ENCODE measurements around the gene GXYLT2. TPM values are rescaled to one million over a fixed set of nuclear protein-coding genes. Genes with fewer than 3 reads are reported as not detected.
"Not testable (repeated sequence)": the region's sequence is repeated elsewhere in the genome, so short reads cannot be mapped to it uniquely, and the experiment has no call there.

The GXYLT2 gene
- total and polyA plus RNA-seq, 2 experiments from 2014 or later, result 2.0 to 5.8 TPM

- H3K27ac Mint-ChIP-seq; H2AFZ ChIP-seq; ATAC-seq; H3K4me3 Mint-ChIP-seq; DNase-seq (ENCODE audit: low spot score); H3K79me2 ChIP-seq (replicated peaks; ENCODE audit: insufficient read depth); H3K4me3 ChIP-seq; H3F3A ChIP-seq (replicated peaks; ENCODE audit: low read depth); H3K9me3 Mint-ChIP-seq; H3K4me2 ChIP-seq; H3K27me3 ChIP-seq (ENCODE audit: insufficient read depth); H3K27me3 Mint-ChIP-seq (ENCODE audit: insufficient read depth, low read depth, poor library complexity); H3K9me2 ChIP-seq (ENCODE audit: insufficient read depth): not testable (repeated sequence)
- peaks cover 95% of the 10 kb centered on the region for H4K20me1 ChIP-seq (replicated peaks; ENCODE audit: insufficient read depth)
- H3K36me3 ChIP-seq (ENCODE audit: insufficient read depth), result peaks cover 22% of the 10 kb centered on the region; the same call in 1 of the 2 replicates
- H3K27ac ChIP-seq (ENCODE audit: low read depth), result peak overlapping the region; percentile 34; the same call in 1 of the 2 replicates
- Mint-ChIP-seq H3K36me3 (ENCODE audit: low read depth) (peaks cover 88% of the 10 kb centered on the region), H3K4me1 (peaks cover 26% of the 10 kb centered on the region)
- peaks cover 34% of the 10 kb centered on the region for H3K4me1 ChIP-seq (ENCODE audit: insufficient read depth)
These were observed 115.2 kb downstream of the GXYLT2 start for GRCh38 chr3:73003050-73003449.

- no peak for DNase-seq (ENCODE audit: low spot score)
- H3K4me3 Mint-ChIP-seq, result no peak overlapping the region
These were observed 116.5 kb downstream of the GXYLT2 start for GRCh38 chr3:73004316-73004715.

GRCh38 chr3:73007992-73008712 is 120.3 kb downstream of the GXYLT2 start:
- Mint-ChIP-seq H3K4me1 (peaks cover 39% of the 10 kb centered on the region), H3K27ac (no peak overlapping the region), H3K27me3 (ENCODE audit: insufficient read depth, low read depth, poor library complexity) (peaks cover 5% of the 10 kb centered on the region), H3K4me3 (no peak overlapping the region), H3K9me3 (no peaks in the 10 kb centered on the region), H3K36me3 (ENCODE audit: low read depth) (peaks cover 50% of the 10 kb centered on the region)
- TF ChIP-seq REST (IDR thresholded peaks at IDR 0.05; ENCODE audit: unreplicated experiment), result no peak
- no peak overlapping the region for H3K27ac ChIP-seq (ENCODE audit: low read depth)
- no peak for DNase-seq (ENCODE audit: low spot score)
- no peak overlapping the region for H3K4me3 ChIP-seq
- no peak overlapping the region for H2AFZ ChIP-seq
- H3K27me3 ChIP-seq (ENCODE audit: insufficient read depth), result no peaks in the 10 kb centered on the region
- no peak overlapping the region for H3K4me2 ChIP-seq
- ATAC-seq, result no peak
- no peaks in the 10 kb centered on the region for H3F3A ChIP-seq (replicated peaks; ENCODE audit: low read depth)
- H4K20me1 ChIP-seq (replicated peaks; ENCODE audit: insufficient read depth), result peaks cover 96% of the 10 kb centered on the region
- H3K9me2 ChIP-seq (ENCODE audit: insufficient read depth), result no peaks in the 10 kb centered on the region
- H3K36me3 ChIP-seq (ENCODE audit: insufficient read depth), result peaks cover 5% of the 10 kb centered on the region; the same call in 1 of the 2 replicates
- H3K79me2 ChIP-seq (replicated peaks; ENCODE audit: insufficient read depth), result no peaks in the 10 kb centered on the region; the same call in 1 of the 2 replicates
- H3K4me1 ChIP-seq (ENCODE audit: insufficient read depth), result peaks cover 18% of the 10 kb centered on the region

More at GRCh38 chr3:73004316-73004715, 116.5 kb downstream of the GXYLT2 start:
- no peak overlapping the region for H2AFZ ChIP-seq
- no peak for TF ChIP-seq STAT1 (IDR thresholded peaks at IDR 0.05; ENCODE audit: unreplicated experiment)
- Mint-ChIP-seq H3K4me1 (peaks cover 29% of the 10 kb centered on the region), H3K9me3 (no peaks in the 10 kb centered on the region), H3K27me3 (ENCODE audit: insufficient read depth, low read depth, poor library complexity) (peaks cover 2% of the 10 kb centered on the region), H3K27ac (no peak overlapping the region), H3K36me3 (ENCODE audit: low read depth) (peaks cover 81% of the 10 kb centered on the region)
- H3K27ac ChIP-seq (ENCODE audit: low read depth), result peak overlapping the region; percentile 34; the same call in 1 of the 2 replicates
- no peaks in the 10 kb centered on the region; the same call in 1 of the 2 replicates for H3K79me2 ChIP-seq (replicated peaks; ENCODE audit: insufficient read depth)
- H3K9me2 ChIP-seq (ENCODE audit: insufficient read depth), result no peaks in the 10 kb centered on the region
- no peaks in the 10 kb centered on the region for H3F3A ChIP-seq (replicated peaks; ENCODE audit: low read depth)
- H3K27me3 ChIP-seq (ENCODE audit: insufficient read depth), result no peaks in the 10 kb centered on the region
- no peak overlapping the region for H3K4me2 ChIP-seq
- H3K4me1 ChIP-seq (ENCODE audit: insufficient read depth), result peaks cover 33% of the 10 kb centered on the region
- H4K20me1 ChIP-seq (replicated peaks; ENCODE audit: insufficient read depth), result peaks cover 95% of the 10 kb centered on the region
- no peak for ATAC-seq
- no peak overlapping the region for H3K4me3 ChIP-seq
- peaks cover 22% of the 10 kb centered on the region; the same call in 1 of the 2 replicates for H3K36me3 ChIP-seq (ENCODE audit: insufficient read depth)

All from GM23338 (cell line).